Dermis blood vessel endothelial cell (primary cell): ENCODE data around the gene RAB42. TPM values are rescaled to one million over a fixed set of nuclear protein-coding genes. Genes with fewer than 3 reads are reported as not detected.

Experiments used
- total RNA-seq: library from RNA; depleted of rRNA; stranded (reverse); fragments of >200 nt; gene quantifications from 2 replicates; pipeline ENCODE4 v1.2.3, GENCODE V29; 2014

The RAB42 gene
- total RNA-seq, 1 donor from 2014 or later = 8.8 TPM

Other genes with a start within 250 kb of the RAB42 start
- 12.6 and 28.5 TPM in 2 replicates for gene PHACTR4, start 222.5 kb upstream of the RAB42 start, total RNA-seq
- gene RCC1, start 86.2 kb upstream of the RAB42 start, total RNA-seq = 54.5 and 99.4 TPM in 2 replicates
- gene TRNAU1AP, start 39.2 kb upstream of the RAB42 start, total RNA-seq = 20.6 and 28.2 TPM in 2 replicates
- gene TAF12, start 50.8 kb downstream of the RAB42 start, total RNA-seq = 18.1 and 28.6 TPM in 2 replicates
- not detected in 2 replicates for gene RNU11, start 56.3 kb downstream of the RAB42 start, total RNA-seq
- gene GMEB1, start 76.5 kb downstream of the RAB42 start, total RNA-seq = 13.9 and 14.1 TPM in 2 replicates
- 94.1 and 103 TPM in 2 replicates for gene YTHDF2, start 144.7 kb downstream of the RAB42 start, total RNA-seq
- gene OPRD1, start 219.9 kb downstream of the RAB42 start, total RNA-seq = under 0.01 TPM in 1 of 2 replicates, not detected in the other